ENCODE results near the gene AKAP13.

- TF ChIP-seq CTCF (conservative IDR thresholded peaks at IDR 0.05; ENCODE audit: low read depth, low read length) (no peak), EZH2 (IDR thresholded peaks at IDR 0.05; ENCODE audit: borderline replicate concordance, low read depth, low read length, poor library complexity, severe bottlenecking) (no peak)
Measured at GRCh38 chr15:85426481-85426880, 46.1 kb downstream of the AKAP13 start.

All from A673 (cell line).